ENCODE data around the gene MYO1E.

- peak; percentile 7 to 26 (median 14) for TF ChIP-seq CTCF (IDR thresholded peaks at IDR 0.05)
- TF ChIP-seq POLR2A (IDR thresholded peaks at IDR 0.05) = no peak
Measured at GRCh38 chr15:59160880-59161593, 211.6 kb downstream of the MYO1E start.
